Measurements from ENCODE around the gene CACTIN.

DNA sequence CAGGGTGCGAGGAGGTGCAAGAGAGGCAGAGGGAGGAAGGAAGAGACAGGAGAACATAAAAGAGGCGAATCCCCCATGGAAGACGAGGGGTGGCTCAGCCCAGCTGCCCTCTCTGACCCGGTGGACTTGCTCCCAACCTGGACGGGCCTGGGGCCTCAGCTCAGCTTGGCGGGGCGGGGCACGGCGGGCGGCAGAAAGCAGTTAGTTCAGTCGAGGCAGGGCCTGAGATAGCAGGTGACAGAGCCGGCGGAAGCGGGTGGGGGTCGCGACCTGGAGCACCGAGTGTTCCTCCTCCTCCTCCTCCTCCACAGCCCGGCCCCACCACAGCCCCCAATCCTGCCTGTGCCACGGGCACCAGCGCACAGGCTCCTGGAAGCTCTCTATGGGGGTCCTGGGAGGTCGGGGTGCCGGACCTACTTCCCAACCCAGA, 7.0 kb upstream of the CACTIN start:
- TF ChIP-seq POLR2AphosphoS5 (IDR thresholded peaks at IDR 0.05) (no peak), EP300 (IDR thresholded peaks at IDR 0.05) (no peak), POLR2A (IDR thresholded peaks at IDR 0.05) (no peak)
- TF ChIP-seq, protein P1, sequence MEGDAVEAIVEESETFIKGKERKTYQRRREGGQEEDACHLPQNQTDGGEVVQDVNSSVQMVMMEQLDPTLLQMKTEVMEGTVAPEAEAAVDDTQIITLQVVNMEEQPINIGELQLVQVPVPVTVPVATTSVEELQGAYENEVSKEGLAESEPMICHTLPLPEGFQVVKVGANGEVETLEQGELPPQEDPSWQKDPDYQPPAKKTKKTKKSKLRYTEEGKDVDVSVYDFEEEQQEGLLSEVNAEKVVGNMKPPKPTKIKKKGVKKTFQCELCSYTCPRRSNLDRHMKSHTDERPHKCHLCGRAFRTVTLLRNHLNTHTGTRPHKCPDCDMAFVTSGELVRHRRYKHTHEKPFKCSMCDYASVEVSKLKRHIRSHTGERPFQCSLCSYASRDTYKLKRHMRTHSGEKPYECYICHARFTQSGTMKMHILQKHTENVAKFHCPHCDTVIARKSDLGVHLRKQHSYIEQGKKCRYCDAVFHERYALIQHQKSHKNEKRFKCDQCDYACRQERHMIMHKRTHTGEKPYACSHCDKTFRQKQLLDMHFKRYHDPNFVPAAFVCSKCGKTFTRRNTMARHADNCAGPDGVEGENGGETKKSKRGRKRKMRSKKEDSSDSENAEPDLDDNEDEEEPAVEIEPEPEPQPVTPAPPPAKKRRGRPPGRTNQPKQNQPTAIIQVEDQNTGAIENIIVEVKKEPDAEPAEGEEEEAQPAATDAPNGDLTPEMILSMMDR (IDR thresholded peaks at IDR 0.05): no peak

Data from suprapubic skin (tissue), 4 donors.